ENCODE results near the gene PRR3.
A peak's percentile ranks its signal among the peaks of the same experiment; 100 is the strongest.

The PRR3 gene

GRCh38 chr6:30556066-30556905 lies 809 bp upstream of the PRR3 start, which contains the start of gene GNL1:
Gene GNL1, minus strand, starts transcription at chr6:30556489. Its CDS starts 286 bp downstream, at chr6:30556203.
- no peaks in the 10 kb centered on the region for H3K27me3 ChIP-seq (ENCODE audit: control insufficient read depth, insufficient read depth, low read length)
- no peak within 1 kb of the TSS for H3K27ac ChIP-seq (ENCODE audit: low read length)
- peak within 1 kb of the TSS; percentile 80 for H3K4me3 ChIP-seq (ENCODE audit: low read length)
- H3K4me1 ChIP-seq (ENCODE audit: control insufficient read depth, insufficient read depth, low read length): no peaks in the 10 kb centered on the region
- WGBS (ENCODE audit: insufficient coverage, insufficient read length): no CpG with 5 or more reads among the region's 71 CpGs
- no peaks in the 10 kb centered on the region for H3K9me3 ChIP-seq (ENCODE audit: control insufficient read depth, insufficient read depth, low read length)
- DNase-seq (ENCODE audit: low read depth, low spot score): no peak
- 0 out of 2 replicates have a peak, but pooled peaks cover 15% of the 10 kb centered on the region for H3K36me3 ChIP-seq (ENCODE audit: control insufficient read depth, insufficient read depth, low read length)

DNA sequence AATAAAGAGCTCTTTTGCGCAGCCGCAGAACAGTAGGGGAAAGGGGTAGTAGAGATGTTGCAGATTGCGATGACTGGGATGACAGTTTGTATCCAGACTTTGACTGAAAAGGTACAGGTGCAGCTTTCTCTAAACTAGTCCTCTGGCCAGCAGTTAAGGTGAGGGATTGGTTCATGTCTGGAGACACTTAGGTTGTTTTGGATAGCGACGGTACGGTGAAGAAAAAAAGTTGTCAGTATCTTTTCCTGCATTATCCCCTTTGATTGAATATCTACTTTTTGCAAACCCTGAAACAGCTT lies 537 bp downstream of the PRR3 start:
- no peak for DNase-seq (ENCODE audit: low read depth, low spot score)
- H3K4me3 ChIP-seq (ENCODE audit: low read length): peak overlapping the region; percentile 80; the same call in 1 of the 2 replicates
- H3K27me3 ChIP-seq (ENCODE audit: control insufficient read depth, insufficient read depth, low read length): no peaks in the 10 kb centered on the region
- H3K4me1 ChIP-seq (ENCODE audit: control insufficient read depth, insufficient read depth, low read length): no peaks in the 10 kb centered on the region
- no peaks in the 10 kb centered on the region for H3K9me3 ChIP-seq (ENCODE audit: control insufficient read depth, insufficient read depth, low read length)
- peaks cover 16% of the 10 kb centered on the region; the same call in 1 of the 2 replicates for H3K36me3 ChIP-seq (ENCODE audit: control insufficient read depth, insufficient read depth, low read length)
- no peak overlapping the region for H3K27ac ChIP-seq (ENCODE audit: low read length)
- no CpG with 5 or more reads among the region's 6 CpGs for WGBS (ENCODE audit: insufficient coverage, insufficient read length)

DNA sequence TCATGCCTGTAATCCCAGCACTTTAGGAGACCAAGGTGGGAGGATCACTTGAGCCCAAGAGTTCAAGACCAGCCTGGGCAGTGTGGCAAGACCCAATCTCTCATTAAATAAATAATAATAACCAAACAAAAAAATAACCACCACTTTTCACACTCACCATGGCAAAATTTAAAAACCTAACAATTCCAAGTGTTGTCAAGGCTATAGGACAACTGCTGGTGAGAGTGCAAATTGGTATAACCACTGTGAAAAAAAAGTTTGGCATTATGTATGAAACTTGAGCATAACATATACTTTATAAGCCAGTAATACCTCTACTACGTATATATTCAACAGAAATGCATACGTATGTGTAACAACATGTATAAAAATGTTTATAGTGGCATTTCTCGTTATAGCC lies 3.8 kb downstream of the PRR3 start:
- Histone ChIP-seq H3K27me3 (ENCODE audit: control insufficient read depth, insufficient read depth, low read length) (no peaks in the 10 kb centered on the region), H3K27ac (ENCODE audit: low read length) (no peak overlapping the region), H3K9me3 (ENCODE audit: control insufficient read depth, insufficient read depth, low read length) (no peaks in the 10 kb centered on the region), H3K4me3 (ENCODE audit: low read length) (no peak overlapping the region), H3K4me1 (ENCODE audit: control insufficient read depth, insufficient read depth, low read length) (no peaks in the 10 kb centered on the region), H3K36me3 (ENCODE audit: control insufficient read depth, insufficient read depth, low read length) (peaks cover 13% of the 10 kb centered on the region; the same call in 1 of the 2 replicates)
- WGBS (ENCODE audit: insufficient coverage, insufficient read length): no CpG with 5 or more reads among the region's 3 CpGs
- no peak for DNase-seq (ENCODE audit: low read depth, low spot score)

DNA sequence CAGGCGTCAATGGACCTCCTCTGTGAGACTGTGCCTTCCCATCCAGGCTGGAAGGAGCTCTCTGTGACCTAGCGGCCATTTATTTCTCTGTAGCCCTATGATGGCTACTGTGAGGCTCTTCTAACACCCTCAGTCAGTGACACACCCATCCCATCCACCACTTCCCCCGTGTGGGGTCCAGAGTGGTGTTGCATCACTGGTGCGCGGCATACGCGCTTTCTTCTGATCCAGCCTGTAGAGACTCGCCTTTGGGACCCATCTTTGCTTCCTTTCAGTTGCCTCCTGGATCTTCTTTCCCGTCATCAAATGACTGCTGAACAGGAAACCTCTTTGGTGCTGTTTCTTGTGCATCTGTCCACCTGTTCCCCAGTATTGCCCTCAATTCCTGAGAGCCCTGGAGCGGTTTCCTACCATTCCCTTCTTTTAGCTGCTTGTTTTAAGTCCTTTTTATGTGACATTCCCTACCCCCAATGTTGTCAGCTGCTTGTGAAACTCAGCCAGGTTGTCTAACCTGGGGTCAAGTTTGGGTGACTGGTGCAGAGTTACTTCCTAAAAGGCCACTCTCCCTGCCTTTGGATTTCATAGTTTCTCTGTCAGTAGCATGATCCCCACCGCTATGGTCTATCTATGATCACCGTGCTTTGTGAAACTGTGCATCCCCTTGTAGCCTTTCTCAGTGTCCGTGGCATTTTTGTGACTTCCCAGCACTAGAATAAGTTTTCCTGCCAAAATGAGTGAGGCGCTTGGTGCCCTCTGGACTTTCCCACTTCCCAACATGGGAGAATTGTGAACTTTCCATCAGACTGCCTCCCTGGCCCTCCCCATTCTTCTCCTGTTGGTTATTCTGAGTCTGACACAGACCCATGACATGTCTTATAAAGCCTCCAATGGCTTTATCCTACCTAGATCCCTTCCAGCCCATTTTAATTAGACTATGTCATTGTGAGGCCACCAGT lies 5.7 kb downstream of the PRR3 start:
- Histone ChIP-seq H3K4me3 (ENCODE audit: low read length) (no peak overlapping the region), H3K27ac (ENCODE audit: low read length) (no peak overlapping the region), H3K36me3 (ENCODE audit: control insufficient read depth, insufficient read depth, low read length) (peaks cover 13% of the 10 kb centered on the region; the same call in 1 of the 2 replicates), H3K4me1 (ENCODE audit: control insufficient read depth, insufficient read depth, low read length) (no peaks in the 10 kb centered on the region), H3K27me3 (ENCODE audit: control insufficient read depth, insufficient read depth, low read length) (no peaks in the 10 kb centered on the region), H3K9me3 (ENCODE audit: control insufficient read depth, insufficient read depth, low read length) (no peaks in the 10 kb centered on the region)
- DNase-seq (ENCODE audit: low read depth, low spot score): no peak
- no CpG with 5 or more reads among the region's 14 CpGs for WGBS (ENCODE audit: insufficient coverage, insufficient read length)

DNA sequence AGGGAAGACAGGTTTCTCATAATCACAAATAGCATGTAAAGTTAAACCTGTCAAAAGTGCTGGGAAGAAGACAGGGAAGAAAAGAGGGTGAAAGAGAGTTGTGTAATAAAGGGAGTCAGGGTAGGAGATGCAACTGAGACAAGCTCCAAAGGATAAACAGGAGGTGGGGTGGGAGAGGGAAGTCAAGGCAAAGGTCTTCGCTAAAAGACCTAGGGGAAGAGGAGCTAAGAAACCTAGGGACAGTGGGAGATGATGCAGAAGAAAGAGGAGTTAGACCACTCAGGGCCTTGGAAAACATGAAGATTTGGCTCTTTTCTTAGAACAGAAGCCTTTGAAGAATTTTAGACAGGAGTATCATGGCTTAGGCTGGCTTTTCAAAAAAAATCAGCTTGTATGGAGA lies 7.0 kb downstream of the PRR3 start:
- DNase-seq (ENCODE audit: low read depth, low spot score): no peak
- Histone ChIP-seq H3K27me3 (ENCODE audit: control insufficient read depth, insufficient read depth, low read length) (no peaks in the 10 kb centered on the region), H3K4me3 (ENCODE audit: low read length) (no peak overlapping the region), H3K27ac (ENCODE audit: low read length) (no peak overlapping the region), H3K9me3 (ENCODE audit: control insufficient read depth, insufficient read depth, low read length) (no peaks in the 10 kb centered on the region), H3K36me3 (ENCODE audit: control insufficient read depth, insufficient read depth, low read length) (peaks cover 13% of the 10 kb centered on the region; the same call in 1 of the 2 replicates), H3K4me1 (ENCODE audit: control insufficient read depth, insufficient read depth, low read length) (no peaks in the 10 kb centered on the region)
- WGBS (ENCODE audit: insufficient coverage, insufficient read length): no CpG with 5 or more reads among the region's 1 CpG

DNA sequence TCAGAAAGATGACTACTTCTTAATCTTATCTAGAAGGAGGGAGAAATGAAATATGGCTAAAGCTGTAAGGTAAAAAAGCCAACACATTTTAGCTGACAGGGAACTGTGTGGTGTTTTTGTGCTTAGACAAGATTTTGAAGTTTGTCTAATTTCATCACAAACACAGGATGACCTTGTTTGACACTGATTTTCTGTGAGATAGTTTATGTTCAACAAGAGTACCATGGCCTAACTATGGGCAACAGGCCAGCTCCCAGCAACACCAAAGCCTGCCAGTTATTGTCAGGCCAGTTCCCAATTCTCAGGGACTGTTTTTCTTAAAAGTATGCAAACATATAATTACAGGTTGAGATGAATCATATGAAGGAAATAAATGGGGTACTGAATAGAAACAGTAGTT lies 8.7 kb downstream of the PRR3 start:
- Histone ChIP-seq H3K27ac (ENCODE audit: low read length) (no peak overlapping the region), H3K4me1 (ENCODE audit: control insufficient read depth, insufficient read depth, low read length) (no peaks in the 10 kb centered on the region; the same call in 1 of the 2 replicates), H3K27me3 (ENCODE audit: control insufficient read depth, insufficient read depth, low read length) (no peaks in the 10 kb centered on the region), H3K36me3 (ENCODE audit: control insufficient read depth, insufficient read depth, low read length) (peaks cover 13% of the 10 kb centered on the region; the same call in 1 of the 2 replicates), H3K9me3 (ENCODE audit: control insufficient read depth, insufficient read depth, low read length) (no peaks in the 10 kb centered on the region), H3K4me3 (ENCODE audit: low read length) (no peak overlapping the region)
- DNase-seq (ENCODE audit: low read depth, low spot score): no peak

GRCh38 chr6:30568245-30568644 lies 11.2 kb downstream of the PRR3 start:
- H3K4me3 ChIP-seq (ENCODE audit: low read length): no peak overlapping the region
- no peaks in the 10 kb centered on the region; the same call in 1 of the 2 replicates for H3K4me1 ChIP-seq (ENCODE audit: control insufficient read depth, insufficient read depth, low read length)
- H3K36me3 ChIP-seq (ENCODE audit: control insufficient read depth, insufficient read depth, low read length): no peaks in the 10 kb centered on the region; the same call in 1 of the 2 replicates
- DNase-seq (ENCODE audit: low read depth, low spot score): no peak
- no CpG with 5 or more reads among the region's 3 CpGs for WGBS (ENCODE audit: insufficient coverage, insufficient read length)
- no peak overlapping the region for H3K27ac ChIP-seq (ENCODE audit: low read length)
- H3K27me3 ChIP-seq (ENCODE audit: control insufficient read depth, insufficient read depth, low read length): no peaks in the 10 kb centered on the region
- no peaks in the 10 kb centered on the region for H3K9me3 ChIP-seq (ENCODE audit: control insufficient read depth, insufficient read depth, low read length)

DNA sequence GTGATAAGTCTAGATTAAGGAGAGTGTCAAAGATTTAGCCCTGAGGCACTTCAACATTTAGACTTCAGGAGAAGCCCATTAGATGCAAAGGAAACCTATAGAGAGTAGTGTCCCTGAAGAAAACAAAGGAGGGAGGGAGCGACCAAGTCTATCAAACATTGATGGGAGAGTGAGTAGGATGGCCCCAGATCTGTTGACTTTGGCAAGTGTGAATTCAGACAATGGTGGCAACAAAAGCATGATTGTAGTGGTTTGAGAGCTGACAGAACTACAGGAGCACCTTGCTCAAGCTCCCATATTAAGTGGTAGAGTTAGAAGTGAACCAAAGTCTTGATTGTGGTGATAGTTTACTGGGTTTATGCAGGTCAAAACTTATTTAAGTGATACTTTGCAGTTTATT lies 13.2 kb downstream of the PRR3 start:
- Histone ChIP-seq H3K27me3 (ENCODE audit: control insufficient read depth, insufficient read depth, low read length) (no peaks in the 10 kb centered on the region), H3K4me1 (ENCODE audit: control insufficient read depth, insufficient read depth, low read length) (no peaks in the 10 kb centered on the region; the same call in 1 of the 2 replicates), H3K36me3 (ENCODE audit: control insufficient read depth, insufficient read depth, low read length) (no peaks in the 10 kb centered on the region; the same call in 1 of the 2 replicates), H3K4me3 (ENCODE audit: low read length) (no peak overlapping the region), H3K9me3 (ENCODE audit: control insufficient read depth, insufficient read depth, low read length) (no peaks in the 10 kb centered on the region), H3K27ac (ENCODE audit: low read length) (no peak overlapping the region)
- WGBS (ENCODE audit: insufficient coverage, insufficient read length): no CpG with 5 or more reads among the region's 1 CpG
- DNase-seq (ENCODE audit: low read depth, low spot score): no peak

DNA sequence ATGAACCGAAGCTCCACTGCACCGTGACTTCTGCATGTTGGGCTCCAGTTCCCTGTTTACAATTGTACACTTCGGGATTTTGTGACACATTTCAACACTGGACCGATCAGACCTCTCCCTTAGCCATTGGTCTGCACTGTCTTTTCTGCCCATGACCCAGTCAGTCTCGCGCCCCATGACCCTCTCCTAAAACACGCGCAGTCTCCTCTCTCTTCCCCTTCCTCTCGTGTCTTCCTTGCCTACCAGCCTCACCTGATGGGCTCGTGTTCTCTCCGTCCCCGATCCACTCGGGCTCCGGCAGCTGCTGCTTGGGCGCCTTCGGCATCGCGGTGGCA lies 13.6 kb downstream of the PRR3 start:
- Histone ChIP-seq H3K9me3 (ENCODE audit: control insufficient read depth, insufficient read depth, low read length) (no peaks in the 10 kb centered on the region), H3K4me3 (ENCODE audit: low read length) (peak overlapping the region; percentile 94; the same call in 1 of the 2 replicates), H3K27ac (ENCODE audit: low read length) (no peak overlapping the region), H3K4me1 (ENCODE audit: control insufficient read depth, insufficient read depth, low read length) (no peaks in the 10 kb centered on the region; the same call in 1 of the 2 replicates), H3K27me3 (ENCODE audit: control insufficient read depth, insufficient read depth, low read length) (no peaks in the 10 kb centered on the region), H3K36me3 (ENCODE audit: control insufficient read depth, insufficient read depth, low read length) (no peaks in the 10 kb centered on the region; the same call in 1 of the 2 replicates)
- DNase-seq (ENCODE audit: low read depth, low spot score): no peak
- WGBS (ENCODE audit: insufficient coverage, insufficient read length): no CpG with 5 or more reads among the region's 18 CpGs

GRCh38 chr6:30571075-30571761 lies 14.1 kb downstream of the PRR3 start, which contains the start of gene ABCF1:
Gene ABCF1, plus strand, starts transcription at chr6:30571442. Its CDS starts 46 bp downstream, at chr6:30571488.
- H3K27me3 ChIP-seq (ENCODE audit: control insufficient read depth, insufficient read depth, low read length): no peaks in the 10 kb centered on the region
- peak; percentile 89 for DNase-seq (ENCODE audit: low read depth, low spot score)
- no peaks in the 10 kb centered on the region for H3K9me3 ChIP-seq (ENCODE audit: control insufficient read depth, insufficient read depth, low read length)
- no peaks in the 10 kb centered on the region; the same call in 1 of the 2 replicates for H3K36me3 ChIP-seq (ENCODE audit: control insufficient read depth, insufficient read depth, low read length)
- no peaks in the 10 kb centered on the region; the same call in 1 of the 2 replicates for H3K4me1 ChIP-seq (ENCODE audit: control insufficient read depth, insufficient read depth, low read length)
- no CpG with 5 or more reads among the region's 59 CpGs for WGBS (ENCODE audit: insufficient coverage, insufficient read length)
- peak within 1 kb of the TSS; percentile 94 for H3K4me3 ChIP-seq (ENCODE audit: low read length)
- H3K27ac ChIP-seq (ENCODE audit: low read length): no peak within 1 kb of the TSS

All from iPS DF 6.9 (cell line).